GM21619 (cell line): ENCODE results near the gene ZFX.
A peak's percentile ranks its signal among the peaks of the same experiment; 100 is the strongest.
"Not testable (repeated sequence)": the region's sequence is repeated elsewhere in the genome, so short reads cannot be mapped to it uniquely, and the experiment has no call there.

ENCODE experiments used
- ATAC-seq: cut with Tn5 transposase; IDR thresholded peaks from one replicate; pipeline ENCODE4 v1.9.1; 2021; ENCODE audit not compliant: unreplicated experiment

Gene ZFX

GRCh38 chrX:24151513-24151912 lies 2.0 kb downstream of the ZFX start:
- ATAC-seq = no peak

GRCh38 chrX:24153178-24153795 lies 3.8 kb downstream of the ZFX start:
- no peak for ATAC-seq

GRCh38 chrX:24153796-24154189 lies 4.3 kb downstream of the ZFX start:
- ATAC-seq = no peak

- ATAC-seq = no peak
Observed at GRCh38 chrX:24154490-24155034, 5.0 kb downstream of the ZFX start.

GRCh38 chrX:24155747-24156146 lies 6.2 kb downstream of the ZFX start:
- not testable (repeated sequence) for ATAC-seq

GRCh38 chrX:24156177-24156576 lies 6.6 kb downstream of the ZFX start:
- no peak for ATAC-seq

- no peak for ATAC-seq
Observed at GRCh38 chrX:24158881-24159280, 9.4 kb downstream of the ZFX start.

GRCh38 chrX:24166078-24166477 lies 16.5 kb downstream of the ZFX start:
- ATAC-seq = no peak

- no peak for ATAC-seq
Observed at GRCh38 chrX:24167719-24168472, 18.4 kb downstream of the ZFX start.

- peak; percentile 75 for ATAC-seq
Observed at GRCh38 chrX:24168807-24169206, 19.3 kb downstream of the ZFX start.

- ATAC-seq = peak; percentile 76
Observed at GRCh38 chrX:24169211-24169610, 19.7 kb downstream of the ZFX start.

GRCh38 chrX:24173115-24173847 lies 23.8 kb downstream of the ZFX start:
- no peak for ATAC-seq

GRCh38 chrX:24175276-24175675 lies 25.7 kb downstream of the ZFX start:
- no peak for ATAC-seq

- no peak for ATAC-seq
Observed at GRCh38 chrX:24178441-24178840, 28.9 kb downstream of the ZFX start.

- ATAC-seq = no peak
Observed at GRCh38 chrX:24184018-24184417, 34.5 kb downstream of the ZFX start.

- ATAC-seq = no peak
Observed at GRCh38 chrX:24186483-24186882, 37.0 kb downstream of the ZFX start.

- no peak for ATAC-seq
Observed at GRCh38 chrX:24186986-24187385, 37.5 kb downstream of the ZFX start.

- ATAC-seq = no peak
Observed at GRCh38 chrX:24189490-24189889, 40.0 kb downstream of the ZFX start.

- no peak for ATAC-seq
Observed at GRCh38 chrX:24190500-24191156, 41.1 kb downstream of the ZFX start.

GRCh38 chrX:24196509-24196908 lies 47.0 kb downstream of the ZFX start:
- ATAC-seq = no peak

- ATAC-seq = no peak
Observed at GRCh38 chrX:24198101-24198500, 48.6 kb downstream of the ZFX start.
